Skeletal muscle cell (primary cell): ENCODE data around the gene KLHL22.
"Not testable (repeated sequence)": the region's sequence is repeated elsewhere in the genome, so short reads cannot be mapped to it uniquely, and the experiment has no call there.

Experiments used
- DNase-seq: peaks from one replicate; pipeline ENCODE4 v3.0.0-alpha.2; 2010; ENCODE audit warnings: low read depth
- H3K4me3 ChIP-seq: 2 replicates; pipeline ENCODE4 v1.5.1; 2011; ENCODE audit warnings: low read depth, mild to moderate bottlenecking, control low read depth, low read length, moderate library complexity

The KLHL22 gene

GRCh38 chr22:20395181-20395906 lies 100.3 kb downstream of the KLHL22 start:
- H3K4me3 ChIP-seq: peak overlapping the region; percentile 81
- no peak for DNase-seq

- H3K4me3 ChIP-seq: peak within 1 kb of the TSS; percentile 81
- peak; percentile 77 for DNase-seq
Observed at GRCh38 chr22:20393705-20394476, 101.7 kb downstream of the KLHL22 start, which contains the start of gene ZNF74. ZNF74 (plus strand) TSS chr22:20394151; CDS start chr22:20394629, 478 bp downstream.

- DNase-seq: no peak
- H3K4me3 ChIP-seq: peak overlapping the region; percentile 81
Observed at GRCh38 chr22:20392983-20393704, 102.5 kb downstream of the KLHL22 start.

- not testable (repeated sequence) for DNase-seq, H3K4me3 ChIP-seq
Observed at GRCh38 chr22:20392365-20392881, 103.2 kb downstream of the KLHL22 start.
